C4-2B (cell line): Measurements from ENCODE around the gene EFNA2.

Experiments used
- CTCF ChIP-seq: fragments of 450-650 bp; conservative IDR thresholded peaks from 2 replicates; pipeline ENCODE4 v1.5.1; 2017; ENCODE audit warnings: mild to moderate bottlenecking
- ZFX ChIP-seq: fragments of 450-650 bp; IDR thresholded peaks from 2 replicates; pipeline ENCODE4 v1.6.1; 2017

GRCh38 chr19:1307755-1308303 lies 22.2 kb downstream of the EFNA2 start:
- TF ChIP-seq CTCF (no peak), ZFX (no peak)
